HG02970 (cell line): ENCODE measurements around the gene LRRC75A.

Experiments used
- ATAC-seq: cut with Tn5 transposase; IDR thresholded peaks from one replicate; pipeline ENCODE4 v1.9.1; 2021; ENCODE audit warnings: mild to moderate bottlenecking, moderate library complexity, moderate number of reproducible peaks; ENCODE audit not compliant: unreplicated experiment, low FRiP score

LRRC75A gene

DNA sequence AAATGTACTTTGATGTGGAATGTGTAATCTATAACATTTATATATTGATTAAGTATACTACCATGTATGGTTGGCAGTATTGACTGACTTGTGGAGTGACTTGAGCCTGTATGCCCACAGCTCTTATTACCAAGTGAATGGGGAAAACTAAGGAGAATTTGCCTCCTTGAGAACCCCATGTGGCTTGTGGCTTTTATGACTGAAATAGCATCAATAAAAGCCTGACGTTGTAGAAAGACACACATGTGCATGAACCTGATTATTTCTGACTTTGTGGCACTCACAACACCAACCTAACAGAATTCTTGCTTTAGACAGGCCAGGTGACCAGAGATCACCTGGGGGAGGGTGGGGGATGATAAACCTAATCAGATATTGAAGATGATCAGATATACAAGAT is 2.1 kb upstream of the LRRC75A start:
- no peak for ATAC-seq

DNA sequence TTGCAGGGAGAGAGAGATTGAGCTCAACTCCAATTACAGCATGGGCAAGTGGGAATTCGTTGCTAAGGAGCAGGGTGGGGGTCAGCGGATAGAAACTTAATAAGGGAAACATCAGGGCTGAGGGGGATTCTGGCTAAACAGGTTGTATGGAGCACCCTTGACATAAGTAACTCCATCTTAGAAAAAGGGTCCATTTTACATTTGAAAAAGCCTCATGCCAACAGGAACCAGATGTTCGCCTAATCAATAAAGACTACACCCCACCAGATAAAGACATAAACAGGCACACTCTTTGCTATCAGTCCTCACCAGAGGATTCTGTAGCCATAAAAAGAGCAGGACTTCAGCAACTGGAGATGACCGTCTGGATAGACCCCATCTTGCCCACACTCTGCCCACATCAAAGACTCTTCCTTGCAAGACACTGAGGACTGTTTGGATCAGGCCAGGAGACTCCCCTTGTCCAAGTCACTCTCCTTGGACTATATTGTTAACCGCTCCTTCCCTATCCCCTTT is 1.6 kb upstream of the LRRC75A start:
- ATAC-seq = no peak

DNA sequence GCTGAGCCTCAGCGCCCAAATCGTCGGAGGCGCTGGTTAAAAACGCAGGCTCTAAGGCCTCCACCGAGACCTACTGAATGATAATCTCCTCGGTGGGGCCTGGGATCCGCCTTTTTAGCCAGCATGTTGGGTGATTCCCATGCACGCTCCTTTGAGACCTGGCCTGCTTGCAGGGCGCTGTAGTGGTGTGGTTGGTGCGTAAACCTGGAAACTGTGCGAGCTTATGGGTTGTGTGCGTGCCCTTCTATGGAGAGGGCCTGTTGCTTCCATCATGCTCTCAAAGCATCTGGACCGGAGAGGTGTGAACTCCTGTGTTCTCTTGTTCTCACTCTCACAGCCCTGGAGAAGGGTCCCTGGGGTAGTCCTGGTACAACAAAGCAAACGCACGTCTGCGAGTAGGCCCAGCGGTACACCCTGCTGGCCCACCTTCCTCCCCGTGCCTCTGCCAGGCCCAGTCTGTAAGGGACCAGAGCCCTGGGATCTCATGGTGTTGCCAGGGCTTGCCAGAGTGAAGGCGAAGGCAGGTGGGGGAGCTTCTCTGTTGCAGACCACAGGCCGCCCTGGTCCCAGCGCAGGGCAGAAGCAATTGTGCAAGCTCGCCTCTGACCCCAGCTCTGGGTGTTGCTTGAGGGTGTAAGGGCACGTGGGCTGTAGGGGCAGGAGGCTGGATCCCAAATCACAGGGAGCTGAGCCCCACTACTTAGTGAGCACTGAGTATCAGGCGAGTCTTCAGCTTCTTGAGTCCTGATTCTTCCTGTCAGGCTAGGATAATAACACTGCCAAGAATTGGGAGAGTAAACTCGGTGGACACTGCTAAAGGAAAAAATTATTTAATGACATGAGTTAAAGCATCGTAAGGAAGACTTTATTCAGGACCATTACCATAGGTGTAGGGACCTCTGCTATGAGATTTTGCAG is 879 bp upstream of the LRRC75A start:
- no peak for ATAC-seq

- no peak for ATAC-seq
Observed at GRCh38 chr17:16491131-16491702, 776 bp downstream of the LRRC75A start.

- no peak for ATAC-seq
Observed at GRCh38 chr17:16489431-16489830, 2.6 kb downstream of the LRRC75A start.

DNA sequence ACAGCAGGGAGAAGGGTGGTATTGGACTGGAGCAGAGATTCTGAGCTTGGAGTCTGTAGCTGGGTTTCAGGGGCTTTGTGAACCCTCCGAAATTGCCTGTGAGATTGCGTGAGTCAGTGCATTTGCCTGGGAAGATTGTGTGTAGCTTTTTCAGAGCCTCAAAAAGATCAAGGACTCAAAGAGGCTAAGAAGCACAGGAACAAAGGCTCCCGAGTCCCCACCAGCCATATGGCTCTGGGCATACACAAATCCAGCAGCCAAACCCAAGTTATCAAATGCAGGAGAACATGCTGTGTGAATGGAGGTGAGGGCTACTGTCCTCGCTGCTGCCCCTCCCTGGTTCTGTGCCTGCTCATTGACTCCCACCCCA is 3.0 kb downstream of the LRRC75A start:
- ATAC-seq = no peak

GRCh38 chr17:16488186-16488967 is 3.6 kb downstream of the LRRC75A start:
- no peak for ATAC-seq

DNA sequence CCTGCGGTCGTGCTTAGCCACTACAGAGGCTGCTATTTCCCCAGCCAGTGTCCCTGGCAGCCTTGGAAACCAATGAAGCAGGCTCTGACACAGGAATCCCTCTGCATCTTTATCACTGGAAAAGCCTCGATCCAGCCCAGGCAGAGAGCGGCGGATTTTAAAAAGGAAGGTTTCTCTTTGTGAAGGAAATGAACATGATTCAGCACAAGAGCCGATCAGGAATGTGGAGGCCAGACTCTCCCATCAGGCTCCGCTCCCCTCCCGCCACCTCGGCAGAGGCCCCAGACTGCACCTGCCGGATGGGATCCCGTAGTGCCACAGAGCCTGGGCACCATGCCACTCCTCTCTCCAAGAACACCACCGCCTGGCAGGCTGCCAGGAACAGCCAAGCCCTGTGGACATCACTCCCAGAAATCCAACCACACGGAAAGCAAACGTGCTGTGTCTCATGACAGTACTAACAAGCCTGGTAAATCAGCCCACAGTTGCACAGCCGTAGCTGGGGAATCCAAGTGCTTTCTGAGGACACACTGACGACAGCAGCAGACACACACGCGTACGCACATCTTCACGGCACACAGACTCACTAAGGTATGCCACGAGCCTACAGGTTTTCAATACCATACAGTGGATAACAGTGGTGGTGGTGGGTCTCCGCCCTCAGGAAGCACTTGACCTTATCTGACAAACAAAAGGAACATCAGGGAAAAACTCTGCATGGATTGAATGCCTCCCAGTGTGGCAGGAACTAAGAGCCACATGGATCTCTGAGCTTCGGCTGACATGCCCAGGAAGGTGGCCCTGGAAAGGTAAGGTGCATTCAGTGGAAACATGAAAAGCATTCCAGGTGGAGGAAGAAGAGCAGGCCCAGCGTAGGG is 5.4 kb downstream of the LRRC75A start:
- no peak for ATAC-seq

DNA sequence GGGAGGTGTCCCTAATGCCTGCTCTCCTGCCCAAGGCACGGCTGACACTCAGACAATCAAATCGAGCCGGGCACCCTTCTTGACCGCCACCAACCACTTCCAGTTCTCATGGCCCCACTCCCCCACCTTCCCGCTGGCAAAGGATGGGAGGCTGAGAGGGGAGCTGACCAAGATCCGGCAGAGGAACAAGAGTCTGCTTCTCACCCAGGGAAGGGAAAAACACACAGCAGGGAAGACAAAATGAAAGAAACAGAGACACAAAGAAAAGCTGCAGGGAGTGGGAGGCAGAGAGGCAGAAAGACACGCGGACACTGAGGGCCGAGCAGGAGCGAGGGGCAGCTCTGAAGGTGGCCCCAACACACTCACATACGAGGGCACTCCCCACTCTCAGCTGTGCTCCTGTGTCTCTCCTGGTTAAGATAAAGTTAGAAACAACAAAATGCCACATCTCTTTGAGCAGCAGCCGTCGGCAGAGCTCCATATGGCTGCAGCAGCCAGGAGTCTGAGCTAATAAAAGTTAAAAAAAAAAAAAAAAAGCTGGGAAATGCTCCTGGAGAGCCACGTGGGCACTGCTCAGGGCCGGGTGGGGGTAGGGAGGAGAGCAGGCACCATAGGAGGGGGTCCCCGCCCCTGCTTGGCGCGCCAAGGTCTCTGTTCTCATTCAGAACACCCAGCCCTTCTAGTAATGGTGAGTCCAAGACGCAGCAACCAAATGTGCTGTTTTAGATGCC is 7.4 kb downstream of the LRRC75A start:
- no peak for ATAC-seq

DNA sequence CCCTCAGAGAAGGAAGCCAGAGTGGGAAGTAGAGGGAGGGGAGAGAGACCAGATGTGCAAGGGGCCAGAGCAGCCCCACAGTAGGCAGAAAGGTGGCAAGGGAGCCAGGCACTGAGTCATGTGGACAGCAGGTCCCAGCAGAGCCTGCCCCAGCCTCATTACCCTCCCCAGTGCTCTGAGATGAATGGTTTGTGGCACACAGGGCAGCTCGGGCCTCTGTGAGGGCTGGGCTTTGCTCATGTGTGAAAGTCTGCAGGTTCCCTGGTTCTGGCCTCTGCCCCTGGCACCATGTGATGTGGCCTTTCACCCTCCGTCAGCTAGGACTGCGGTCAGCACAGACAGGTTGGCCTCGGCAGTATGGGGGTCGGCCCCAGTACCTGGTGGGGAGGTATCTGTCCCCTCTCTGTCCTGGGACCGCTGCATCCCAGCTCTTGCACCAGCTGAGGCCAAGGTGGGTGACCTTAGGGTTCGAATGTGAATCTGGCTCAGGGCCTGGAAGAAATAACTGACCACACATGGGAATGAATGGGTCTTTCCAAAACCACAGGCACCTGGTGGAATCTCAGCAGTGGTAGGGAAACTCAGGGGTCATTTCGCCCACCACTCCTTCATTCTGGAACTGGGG is 8.9 kb downstream of the LRRC75A start:
- no peak for ATAC-seq

DNA sequence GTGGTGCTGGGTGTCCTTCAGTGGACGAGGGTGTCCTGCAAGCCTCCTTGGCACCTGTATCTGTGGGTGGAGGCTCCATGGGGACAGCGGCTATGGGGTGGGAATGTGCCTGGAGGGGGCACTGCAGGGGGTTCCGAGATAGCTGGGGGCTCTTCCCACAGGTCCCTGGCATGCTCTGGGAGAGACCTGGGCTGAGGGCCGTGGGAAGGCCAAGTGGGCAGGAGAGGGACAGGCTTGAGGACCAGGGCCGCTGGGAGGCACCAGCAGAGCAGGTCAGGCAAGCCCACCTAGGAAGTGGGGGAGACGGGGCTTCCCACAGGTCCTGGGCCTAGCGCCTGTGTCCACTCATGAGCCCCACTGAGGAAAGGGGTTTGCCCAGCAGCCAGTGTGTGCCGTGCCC is 9.7 kb downstream of the LRRC75A start:
- ATAC-seq = no peak

GRCh38 chr17:16480995-16481394 is 11.0 kb downstream of the LRRC75A start:
- no peak for ATAC-seq

DNA sequence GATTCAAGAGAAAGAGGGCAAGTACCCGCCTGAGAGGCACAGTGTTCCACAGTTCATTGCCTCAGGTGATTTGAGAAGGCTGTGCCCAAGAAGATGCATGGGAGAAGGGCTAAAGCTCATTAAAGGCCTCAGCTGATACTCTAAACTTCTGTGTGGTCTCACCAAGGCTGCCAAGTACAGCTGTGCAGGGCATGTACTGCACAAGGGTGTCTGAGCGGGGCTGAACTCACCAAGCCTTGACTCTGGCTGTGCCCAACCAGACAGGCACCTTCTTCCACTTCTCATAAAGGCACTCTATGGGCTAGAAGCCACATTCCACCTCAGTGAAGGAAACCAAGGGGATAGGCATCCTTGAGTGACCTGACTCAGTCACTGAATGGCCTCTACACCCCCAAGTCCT is 12.7 kb downstream of the LRRC75A start:
- ATAC-seq = no peak

- no peak for ATAC-seq
Observed at GRCh38 chr17:16478649-16479048, 13.3 kb downstream of the LRRC75A start.

DNA sequence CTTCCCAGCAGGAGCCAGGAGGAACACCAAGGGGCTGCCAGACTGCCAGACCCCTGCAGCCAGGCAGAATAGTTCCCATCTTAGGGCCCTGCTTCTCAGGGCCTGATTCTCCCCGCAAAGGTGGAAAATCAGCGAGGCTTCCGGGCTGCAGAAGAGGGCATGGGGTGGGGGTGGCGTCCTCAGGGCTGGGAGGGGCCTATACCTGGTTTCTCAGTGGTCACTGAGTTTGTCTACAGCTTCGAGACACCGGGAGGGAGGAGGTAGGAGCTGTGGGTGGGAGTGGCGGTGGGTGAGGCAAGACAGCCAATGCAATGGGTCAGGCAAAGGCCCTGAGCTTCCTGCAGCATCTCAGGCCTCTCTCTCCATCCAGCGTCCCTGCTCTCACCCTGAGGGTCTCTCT is 14.3 kb downstream of the LRRC75A start:
- no peak for ATAC-seq

GRCh38 chr17:16477255-16477654 is 14.7 kb downstream of the LRRC75A start:
- ATAC-seq = no peak

- ATAC-seq = no peak
Observed at GRCh38 chr17:16475179-16475704, 16.8 kb downstream of the LRRC75A start.

GRCh38 chr17:16474012-16474725 is 17.8 kb downstream of the LRRC75A start:
- no peak for ATAC-seq
